GM23338 (cell line): ENCODE data around the gene PTGDS. TPM values are rescaled to one million over a fixed set of nuclear protein-coding genes. Genes with fewer than 3 reads are reported as not detected.

Experiments
- ATAC-seq: fragments of 200-7000 bp; cut with Tn5 transposase; 3 replicates; pipeline ENCODE4 v1.9.1; 2020
- DNase-seq: peaks from one replicate; pipeline ENCODE4 v3.0.0-alpha.2; 2015; ENCODE audit warnings: low spot score
- H2AFZ ChIP-seq: fragments of 200-600 bp; sonication (generic); 2 replicates; pipeline ENCODE4 v1.8.0; 2016; ENCODE audit warnings: antibody characterized with exemption, mild to moderate bottlenecking, moderate library complexity
- H3F3A ChIP-seq: fragments of 200-600 bp; sonication (generic); replicated peaks from 2 replicates; pipeline ENCODE4 v1.8.0; 2017; ENCODE audit warnings: antibody characterized with exemption, mixed run types, low read depth
- H3K27ac ChIP-seq: fragments of 200-600 bp; sonication (generic); 2 replicates; pipeline ENCODE4 v1.6.1; 2016; ENCODE audit warnings: low read depth
- H3K27me3 ChIP-seq: fragments of 200-600 bp; sonication (generic); 2 replicates; pipeline ENCODE4 v1.8.0; 2016; ENCODE audit warnings: mild to moderate bottlenecking, mixed run types, moderate library complexity; ENCODE audit not compliant: insufficient read depth
- H3K36me3 ChIP-seq: fragments of 200-600 bp; sonication (generic); 2 replicates; pipeline ENCODE4 v1.8.0; 2016; ENCODE audit warnings: mild to moderate bottlenecking; ENCODE audit not compliant: insufficient read depth
- H3K4me1 ChIP-seq: fragments of 200-600 bp; sonication (generic); 2 replicates; pipeline ENCODE4 v1.8.0; 2016; ENCODE audit warnings: mild to moderate bottlenecking, moderate library complexity; ENCODE audit not compliant: insufficient read depth
- H3K4me2 ChIP-seq: fragments of 200-600 bp; sonication (generic); 2 replicates; pipeline ENCODE4 v1.7.1; 2017; ENCODE audit warnings: mixed run types
- H3K4me3 ChIP-seq: fragments of 200-600 bp; sonication (generic); 2 replicates; pipeline ENCODE4 v1.6.1; 2016; ENCODE audit warnings: mixed run types
- H3K79me2 ChIP-seq: fragments of 200-600 bp; sonication (generic); replicated peaks from 2 replicates; pipeline ENCODE4 v1.8.0; 2017; ENCODE audit warnings: mild to moderate bottlenecking; ENCODE audit not compliant: insufficient read depth
- H3K9me2 ChIP-seq: fragments of 200-600 bp; sonication (generic); 2 replicates; pipeline ENCODE4 v1.8.0; 2017; ENCODE audit not compliant: insufficient read depth
- H4K20me1 ChIP-seq: fragments of 200-600 bp; sonication (generic); replicated peaks from 2 replicates; pipeline ENCODE4 v1.8.0; 2017; ENCODE audit warnings: mild to moderate bottlenecking; ENCODE audit not compliant: insufficient read depth
- H3K27ac Mint-ChIP-seq: 2 replicates; pipeline ENCODE4 v1.8.0; 2020; ENCODE audit warnings: inconsistent platforms, mild to moderate bottlenecking, moderate library complexity, mixed read lengths
- H3K27me3 Mint-ChIP-seq: 3 replicates; pipeline ENCODE4 v1.8.0; 2022; ENCODE audit warnings: low read depth, mild to moderate bottlenecking, moderate library complexity, mixed read lengths, inconsistent platforms; ENCODE audit not compliant: insufficient read depth, poor library complexity
- H3K36me3 Mint-ChIP-seq: 3 replicates; pipeline ENCODE4 v1.8.0; 2021; ENCODE audit warnings: low read depth, mild to moderate bottlenecking, inconsistent platforms, moderate library complexity, mixed read lengths
- H3K4me1 Mint-ChIP-seq: 3 replicates; pipeline ENCODE4 v1.8.0; 2020; ENCODE audit warnings: mild to moderate bottlenecking, inconsistent platforms, mixed read lengths
- H3K4me3 Mint-ChIP-seq: 3 replicates; pipeline ENCODE4 v1.8.0; 2021; ENCODE audit warnings: moderate library complexity, mild to moderate bottlenecking, inconsistent platforms, mixed read lengths
- H3K9me3 Mint-ChIP-seq: 3 replicates; pipeline ENCODE4 v1.8.0; 2020; ENCODE audit warnings: moderate library complexity, mild to moderate bottlenecking, inconsistent platforms, mixed read lengths
- CREB1 ChIP-seq: fragments of 250-450 bp; sonication (Bioruptor Pico); IDR thresholded peaks from 2 replicates; pipeline ENCODE4 v1.5.0; 2020; ENCODE audit warnings: low read depth, mild to moderate bottlenecking, moderate library complexity
- EZH2 ChIP-seq: fragments of 200-600 bp; sonication (generic); IDR thresholded peaks from one replicate; pipeline ENCODE4 v1.8.0; 2017; ENCODE audit warnings: antibody characterized with exemption, mild to moderate bottlenecking, low read depth; ENCODE audit not compliant: unreplicated experiment
- EZH2phosphoT487 ChIP-seq: fragments of 200-600 bp; sonication (generic); IDR thresholded peaks from one replicate; pipeline ENCODE4 v1.8.1; 2018; ENCODE audit warnings: antibody characterized with exemption; ENCODE audit not compliant: unreplicated experiment
- JUNB ChIP-seq: IDR thresholded peaks from one replicate; pipeline ENCODE4 v1.6.1; 2016; ENCODE audit warnings: antibody characterized with exemption; ENCODE audit not compliant: unreplicated experiment
- NANOG ChIP-seq: IDR thresholded peaks from 2 replicates; pipeline ENCODE4 v1.6.1; 2016; ENCODE audit warnings: antibody characterized with exemption, borderline replicate concordance
- POLR2AphosphoS5 ChIP-seq: IDR thresholded peaks from 2 replicates; pipeline ENCODE4 v1.6.1; 2016; ENCODE audit warnings: antibody characterized with exemption, low read depth
- STAT1 ChIP-seq: IDR thresholded peaks from one replicate; pipeline ENCODE4 v1.6.1; 2016; ENCODE audit warnings: antibody characterized with exemption; ENCODE audit not compliant: unreplicated experiment
- ZNF114 ChIP-seq: fragments of 250-450 bp; sonication (Bioruptor Pico); IDR thresholded peaks from 2 replicates; pipeline ENCODE4 v1.5.0; 2020; ENCODE audit warnings: mild to moderate bottlenecking, moderate library complexity
- ZNF331 ChIP-seq: fragments of 250-450 bp; sonication (Bioruptor Pico); IDR thresholded peaks from 2 replicates; pipeline ENCODE4 v1.5.0; 2020; ENCODE audit warnings: low read depth, mild to moderate bottlenecking, moderate library complexity
- ZNF462 ChIP-seq: fragments of 250-450 bp; sonication (Bioruptor Pico); IDR thresholded peaks from 2 replicates; pipeline ENCODE4 v1.5.0; 2020; ENCODE audit warnings: mild to moderate bottlenecking, moderate library complexity
- polyA plus RNA-seq: library from polyadenylated mRNA; unstranded; fragments of >200 nt; fragmentation: Nextera tagmentation; extraction: Ambion mirVana; gene quantifications from 2 replicates; pipeline ENCODE4 v1.2.1, GENCODE V29; 2016
- total RNA-seq: library from RNA; depleted of rRNA; stranded (reverse); fragments of >200 nt; shearing (Covaris generic); gene quantifications from 2 replicates; pipeline ENCODE4 v1.2.3, GENCODE V29; 2014
- TF ChIP-seq, protein P1 (sequence below): IDR thresholded peaks from 2 replicates; pipeline ENCODE4 v1.6.1; 2016; ENCODE audit warnings: antibody characterized with exemption
- TF ChIP-seq, protein P2 (sequence below), 2 experiments: fragments of 200-600 bp in 1 of 2; sonication (generic) in 1 of 2; conservative IDR thresholded peaks; 2 replicates each; pipeline versions ENCODE4 v1.5.1 to v1.6.1; 2016 to 2017; ENCODE audit warnings: antibody characterized with exemption in 2 of 2, low read depth in 2 of 2, mild to moderate bottlenecking in 2 of 2, moderate library complexity in 1 of 2
- TF ChIP-seq, protein P3 (sequence below): IDR thresholded peaks from one replicate; pipeline ENCODE4 v1.6.1; 2018; ENCODE audit warnings: antibody characterized with exemption; ENCODE audit not compliant: unreplicated experiment

Gene PTGDS
- total and polyA plus RNA-seq, 2 experiments from 2014 or later, result 1.9 to 3.1 TPM

GRCh38 chr9:136974817-136975535 is 2.3 kb upstream of the PTGDS start:
- Histone ChIP-seq H3F3A (no peaks in the 10 kb centered on the region), H2AFZ (no peak overlapping the region), H3K4me3 (no peak overlapping the region), H3K27ac (no peak overlapping the region), H3K27me3 (no peaks in the 10 kb centered on the region), H3K9me2 (no peaks in the 10 kb centered on the region), H3K4me1 (no peaks in the 10 kb centered on the region), H3K36me3 (no peaks in the 10 kb centered on the region), H3K4me2 (no peak overlapping the region), H3K79me2 (no peaks in the 10 kb centered on the region), H4K20me1 (no peaks in the 10 kb centered on the region)
- Mint-ChIP-seq H3K4me1 (peaks cover 2% of the 10 kb centered on the region; the same call in 1 of the 3 replicates), H3K4me3 (no peak overlapping the region), H3K27me3 (peaks cover 7% of the 10 kb centered on the region), H3K27ac (no peak overlapping the region), H3K9me3 (no peaks in the 10 kb centered on the region), H3K36me3 (no peaks in the 10 kb centered on the region)
- no peak for ATAC-seq
- TF ChIP-seq, protein P1, sequence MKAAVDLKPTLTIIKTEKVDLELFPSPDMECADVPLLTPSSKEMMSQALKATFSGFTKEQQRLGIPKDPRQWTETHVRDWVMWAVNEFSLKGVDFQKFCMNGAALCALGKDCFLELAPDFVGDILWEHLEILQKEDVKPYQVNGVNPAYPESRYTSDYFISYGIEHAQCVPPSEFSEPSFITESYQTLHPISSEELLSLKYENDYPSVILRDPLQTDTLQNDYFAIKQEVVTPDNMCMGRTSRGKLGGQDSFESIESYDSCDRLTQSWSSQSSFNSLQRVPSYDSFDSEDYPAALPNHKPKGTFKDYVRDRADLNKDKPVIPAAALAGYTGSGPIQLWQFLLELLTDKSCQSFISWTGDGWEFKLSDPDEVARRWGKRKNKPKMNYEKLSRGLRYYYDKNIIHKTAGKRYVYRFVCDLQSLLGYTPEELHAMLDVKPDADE, result no peak
- no peak for TF ChIP-seq STAT1
- TF ChIP-seq ZNF114 (CRISPR knock-in tag), result no peak
- TF ChIP-seq, protein P2, sequence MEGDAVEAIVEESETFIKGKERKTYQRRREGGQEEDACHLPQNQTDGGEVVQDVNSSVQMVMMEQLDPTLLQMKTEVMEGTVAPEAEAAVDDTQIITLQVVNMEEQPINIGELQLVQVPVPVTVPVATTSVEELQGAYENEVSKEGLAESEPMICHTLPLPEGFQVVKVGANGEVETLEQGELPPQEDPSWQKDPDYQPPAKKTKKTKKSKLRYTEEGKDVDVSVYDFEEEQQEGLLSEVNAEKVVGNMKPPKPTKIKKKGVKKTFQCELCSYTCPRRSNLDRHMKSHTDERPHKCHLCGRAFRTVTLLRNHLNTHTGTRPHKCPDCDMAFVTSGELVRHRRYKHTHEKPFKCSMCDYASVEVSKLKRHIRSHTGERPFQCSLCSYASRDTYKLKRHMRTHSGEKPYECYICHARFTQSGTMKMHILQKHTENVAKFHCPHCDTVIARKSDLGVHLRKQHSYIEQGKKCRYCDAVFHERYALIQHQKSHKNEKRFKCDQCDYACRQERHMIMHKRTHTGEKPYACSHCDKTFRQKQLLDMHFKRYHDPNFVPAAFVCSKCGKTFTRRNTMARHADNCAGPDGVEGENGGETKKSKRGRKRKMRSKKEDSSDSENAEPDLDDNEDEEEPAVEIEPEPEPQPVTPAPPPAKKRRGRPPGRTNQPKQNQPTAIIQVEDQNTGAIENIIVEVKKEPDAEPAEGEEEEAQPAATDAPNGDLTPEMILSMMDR (conservative IDR thresholded peaks at IDR 0.05; ENCODE audit: low read depth in 2 of 2), result no peak
- TF ChIP-seq, protein P3, sequence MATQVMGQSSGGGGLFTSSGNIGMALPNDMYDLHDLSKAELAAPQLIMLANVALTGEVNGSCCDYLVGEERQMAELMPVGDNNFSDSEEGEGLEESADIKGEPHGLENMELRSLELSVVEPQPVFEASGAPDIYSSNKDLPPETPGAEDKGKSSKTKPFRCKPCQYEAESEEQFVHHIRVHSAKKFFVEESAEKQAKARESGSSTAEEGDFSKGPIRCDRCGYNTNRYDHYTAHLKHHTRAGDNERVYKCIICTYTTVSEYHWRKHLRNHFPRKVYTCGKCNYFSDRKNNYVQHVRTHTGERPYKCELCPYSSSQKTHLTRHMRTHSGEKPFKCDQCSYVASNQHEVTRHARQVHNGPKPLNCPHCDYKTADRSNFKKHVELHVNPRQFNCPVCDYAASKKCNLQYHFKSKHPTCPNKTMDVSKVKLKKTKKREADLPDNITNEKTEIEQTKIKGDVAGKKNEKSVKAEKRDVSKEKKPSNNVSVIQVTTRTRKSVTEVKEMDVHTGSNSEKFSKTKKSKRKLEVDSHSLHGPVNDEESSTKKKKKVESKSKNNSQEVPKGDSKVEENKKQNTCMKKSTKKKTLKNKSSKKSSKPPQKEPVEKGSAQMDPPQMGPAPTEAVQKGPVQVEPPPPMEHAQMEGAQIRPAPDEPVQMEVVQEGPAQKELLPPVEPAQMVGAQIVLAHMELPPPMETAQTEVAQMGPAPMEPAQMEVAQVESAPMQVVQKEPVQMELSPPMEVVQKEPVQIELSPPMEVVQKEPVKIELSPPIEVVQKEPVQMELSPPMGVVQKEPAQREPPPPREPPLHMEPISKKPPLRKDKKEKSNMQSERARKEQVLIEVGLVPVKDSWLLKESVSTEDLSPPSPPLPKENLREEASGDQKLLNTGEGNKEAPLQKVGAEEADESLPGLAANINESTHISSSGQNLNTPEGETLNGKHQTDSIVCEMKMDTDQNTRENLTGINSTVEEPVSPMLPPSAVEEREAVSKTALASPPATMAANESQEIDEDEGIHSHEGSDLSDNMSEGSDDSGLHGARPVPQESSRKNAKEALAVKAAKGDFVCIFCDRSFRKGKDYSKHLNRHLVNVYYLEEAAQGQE, result no peak
- no peak for TF ChIP-seq JUNB
- TF ChIP-seq CREB1 (CRISPR knock-in tag), result no peak
- no peak for TF ChIP-seq EZH2
- no peak for TF ChIP-seq NANOG
- TF ChIP-seq EZH2phosphoT487, result no peak
- no peak for TF ChIP-seq ZNF331 (CRISPR knock-in tag)
- no peak for TF ChIP-seq ZNF462
- TF ChIP-seq POLR2AphosphoS5, result no peak
- DNase-seq, result no peak
